IMR-90 (cell line): Measurements from ENCODE around the gene PARD3.
"Not testable (repeated sequence)": the region's sequence is repeated elsewhere in the genome, so short reads cannot be mapped to it uniquely, and the experiment has no call there.

ENCODE experiments used
- CEBPB ChIP-seq: IDR thresholded peaks from 2 replicates; pipeline ENCODE4 v1.6.1; 2012; ENCODE audit warnings: low read depth, low read length, improper control_type of control experiment
- CTCF ChIP-seq: conservative IDR thresholded peaks from 2 replicates; pipeline ENCODE4 v1.5.1; 2012; ENCODE audit warnings: mild to moderate bottlenecking, low read depth, low read length, improper control_type of control experiment
- FOS ChIP-seq: fragments of 150-350 bp; IDR thresholded peaks from 2 replicates; pipeline ENCODE4 v1.6.1; 2016; ENCODE audit warnings: low read depth, low read length
- MAZ ChIP-seq: IDR thresholded peaks from 2 replicates; pipeline ENCODE4 v1.6.1; 2012; ENCODE audit warnings: low read depth, mild to moderate bottlenecking, low read length, improper control_type of control experiment, moderate library complexity, borderline replicate concordance
- POLR2A ChIP-seq: IDR thresholded peaks from 2 replicates; pipeline ENCODE4 v1.6.1; 2012; ENCODE audit warnings: mild to moderate bottlenecking, low read depth, low read length
- RAD21 ChIP-seq: IDR thresholded peaks from 2 replicates; pipeline ENCODE4 v1.6.1; 2012; ENCODE audit warnings: low read length, improper control_type of control experiment
- RCOR1 ChIP-seq: IDR thresholded peaks from 2 replicates; pipeline ENCODE4 v1.6.1; 2012; ENCODE audit warnings: mild to moderate bottlenecking, low read length, improper control_type of control experiment; ENCODE audit not compliant: insufficient replicate concordance
- RFX5 ChIP-seq: IDR thresholded peaks from 2 replicates; pipeline ENCODE4 v1.8.0; 2012; ENCODE audit warnings: low read depth, mild to moderate bottlenecking, low read length, moderate library complexity
- USF2 ChIP-seq: fragments of 150-350 bp; IDR thresholded peaks from 2 replicates; pipeline ENCODE4 v1.6.1; 2017; ENCODE audit warnings: mild to moderate bottlenecking, antibody characterized with exemption, low read length, low read depth

DNA sequence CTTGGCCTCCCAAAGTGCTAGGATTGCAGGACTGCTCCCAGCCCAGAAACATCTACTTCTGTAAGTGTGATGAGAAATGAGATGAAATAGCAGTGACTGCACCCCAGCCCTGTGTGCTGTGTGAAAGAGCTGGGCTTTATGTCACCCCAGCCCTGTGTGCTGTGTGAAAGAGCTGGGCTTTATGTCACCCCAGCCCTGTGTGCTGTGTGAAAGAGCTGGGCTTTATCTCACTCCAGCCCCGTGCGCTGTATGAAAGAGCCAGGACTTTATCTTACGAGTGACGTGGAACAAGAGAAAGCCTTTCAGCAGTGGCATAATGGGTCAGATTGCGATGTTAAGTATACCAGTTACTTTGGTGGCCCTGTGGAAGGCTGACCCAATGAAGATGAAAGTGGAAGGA, 28.4 kb upstream of the PARD3 start:
- TF ChIP-seq CTCF, POLR2A, FOS, MAZ, CEBPB, RAD21, RCOR1, USF2, RFX5: not testable (repeated sequence)
